K562 (cell line): ENCODE measurements around the gene FOSL1. TPM values are rescaled to one million over a fixed set of nuclear protein-coding genes. Genes with fewer than 3 reads are reported as not detected.

Experiments
- BCOR ChIP-seq: fragments of 450-650 bp; IDR thresholded peaks from 2 replicates; pipeline ENCODE4 v1.6.1; 2016
- C11orf30 ChIP-seq: fragments of 450-650 bp; IDR thresholded peaks from 2 replicates; pipeline ENCODE4 v1.6.1; 2016; ENCODE audit warnings: low read depth, mild to moderate bottlenecking
- ETS1 ChIP-seq: conservative IDR thresholded peaks from 2 replicates; pipeline ENCODE4 v1.6.1; 2011; ENCODE audit warnings: low read depth, mild to moderate bottlenecking, low read length; ENCODE audit not compliant: control insufficient read depth
- FOXK1 ChIP-seq: sonication (generic); formaldehyde crosslinking; IDR thresholded peaks from 2 replicates; pipeline ENCODE4 v1.8.0; 2022; ENCODE audit warnings: missing genetic modification reagents, mild to moderate bottlenecking, borderline replicate concordance
- GATAD2B ChIP-seq: fragments of 450-650 bp; IDR thresholded peaks from 2 replicates; pipeline ENCODE4 v1.6.1; 2017; ENCODE audit warnings: mild to moderate bottlenecking, borderline replicate concordance
- HMG20A ChIP-seq: fragments of 450-650 bp; formaldehyde crosslinking; conservative IDR thresholded peaks from 2 replicates; pipeline ENCODE4 v1.4.0; 2020; ENCODE audit warnings: mild to moderate bottlenecking, mixed read lengths
- NR2C2 ChIP-seq, 2 experiments: fragments of 200-800 bp in 1 of 2; sonication (Bioruptor generic) in 1 of 2; sonication (generic) in 1 of 2; formaldehyde crosslinking in 1 of 2; IDR thresholded peaks; 2 replicates each; pipeline versions ENCODE4 v1.6.1 to v1.8.0; 2016 to 2022; ENCODE audit warnings: mild to moderate bottlenecking in 1 of 2, missing compliant biosample characterization in 1 of 2, missing genetic modification characterization in 1 of 2, missing genetic modification reagents in 1 of 2
- PHB ChIP-seq: fragments of 250-450 bp; sonication (Bioruptor Pico); IDR thresholded peaks from 2 replicates; pipeline ENCODE4 v1.5.0; 2021
- PRMT5 ChIP-seq: sonication (generic); formaldehyde crosslinking; IDR thresholded peaks from 2 replicates; pipeline ENCODE4 v1.5.0; 2020; ENCODE audit warnings: missing genetic modification reagents
- RBM14 ChIP-seq: fragments of 200-400 bp; formaldehyde crosslinking; IDR thresholded peaks from 2 replicates; pipeline ENCODE4 v1.6.1; 2018; ENCODE audit warnings: low read depth, mild to moderate bottlenecking, low read length, moderate library complexity, borderline replicate concordance; ENCODE audit not compliant: insufficient read depth
- RBM15 ChIP-seq: fragments of 200-400 bp; formaldehyde crosslinking; IDR thresholded peaks from 2 replicates; pipeline ENCODE4 v1.6.1; 2018; ENCODE audit warnings: mild to moderate bottlenecking, low read length, moderate library complexity; ENCODE audit not compliant: insufficient read depth
- SETDB1 ChIP-seq: IDR thresholded peaks from one replicate; pipeline ENCODE4 v1.6.1; 2012; ENCODE audit warnings: low read length, control low read depth, inconsistent platforms
- TAF9B ChIP-seq: fragments of 450-650 bp; IDR thresholded peaks from 2 replicates; pipeline ENCODE4 v1.6.1; 2018; ENCODE audit warnings: mild to moderate bottlenecking; ENCODE audit not compliant: partially characterized antibody
- TCF3 ChIP-seq: sonication (generic); formaldehyde crosslinking; IDR thresholded peaks from 2 replicates; pipeline ENCODE4 v1.4.0; 2020; ENCODE audit warnings: mild to moderate bottlenecking, missing genetic modification reagents
- TSHZ1 ChIP-seq: fragments of 250-450 bp; sonication (Bioruptor Pico); IDR thresholded peaks from 2 replicates; pipeline ENCODE4 v1.4.0; 2020; ENCODE audit warnings: mild to moderate bottlenecking, moderate library complexity
- ZBTB8A ChIP-seq: fragments of 450-650 bp; IDR thresholded peaks from 2 replicates; pipeline ENCODE4 v1.6.1; 2018; ENCODE audit warnings: mild to moderate bottlenecking, moderate library complexity; ENCODE audit not compliant: partially characterized antibody
- ZC3H8 ChIP-seq: fragments of 450-650 bp; IDR thresholded peaks from 2 replicates; pipeline ENCODE4 v1.6.1; 2017
- ZNF146 ChIP-seq: IDR thresholded peaks from one replicate; pipeline ENCODE4 v1.6.1; 2018; ENCODE audit warnings: missing compliant biosample characterization; ENCODE audit not compliant: unreplicated experiment
- ZNF79 ChIP-seq: fragments of 250-450 bp; sonication (Bioruptor Pico); IDR thresholded peaks from 2 replicates; pipeline ENCODE4 v1.4.0; 2020; ENCODE audit warnings: low read depth, mild to moderate bottlenecking, moderate library complexity
- polyA plus RNA-seq, 8 experiments: library from polyadenylated mRNA; depleted of rRNA in 4 of 8; stranded (reverse) in 5 of 8; unstranded in 3 of 8; fragments of >200 nt; fragmentation: Nextera tagmentation in 2 of 8; fragmentation: Illumina TruSeq in 1 of 8; extraction: Ambion mirVana in 2 of 8; extraction: Trizol in 1 of 8; gene quantifications; 2 replicates each; pipeline versions ENCODE4 v1.2.1 to v1.2.3, GENCODE V29; 2011 to 2014; ENCODE audit warnings: inconsistent platforms in 1 of 8, missing spikeins in 1 of 8
- total RNA-seq, 7 experiments: library from RNA; depleted of rRNA in 6 of 7; stranded (reverse); fragments of >200 nt in 6 of 7; fragmentation: Illumina TruSeq in 2 of 7; extraction: Trizol in 2 of 7; gene quantifications; 2 replicates each; pipeline versions ENCODE4 v1.2.1 to v1.2.3, GENCODE V29; 2011 to 2021; ENCODE audit warnings: low replicate concordance in 1 of 7
- TF ChIP-seq, protein P1 (sequence below): fragments of 450-650 bp; IDR thresholded peaks from 2 replicates; pipeline ENCODE4 v1.6.1; 2016; ENCODE audit warnings: missing biosample characterization, missing genetic modification characterization
- TF ChIP-seq, protein P2 (sequence below): fragments of 450-650 bp; IDR thresholded peaks from 2 replicates; pipeline ENCODE4 v1.6.1; 2016; ENCODE audit warnings: low read depth, mild to moderate bottlenecking, moderate library complexity

FOSL1 gene
- total and polyA plus RNA-seq, 9 of the 15 experiments (the other 6 are each of a cell fraction or from before 2014, with no cell fraction given): 3.5 to 39.6 (median 10.0) TPM

DNA sequence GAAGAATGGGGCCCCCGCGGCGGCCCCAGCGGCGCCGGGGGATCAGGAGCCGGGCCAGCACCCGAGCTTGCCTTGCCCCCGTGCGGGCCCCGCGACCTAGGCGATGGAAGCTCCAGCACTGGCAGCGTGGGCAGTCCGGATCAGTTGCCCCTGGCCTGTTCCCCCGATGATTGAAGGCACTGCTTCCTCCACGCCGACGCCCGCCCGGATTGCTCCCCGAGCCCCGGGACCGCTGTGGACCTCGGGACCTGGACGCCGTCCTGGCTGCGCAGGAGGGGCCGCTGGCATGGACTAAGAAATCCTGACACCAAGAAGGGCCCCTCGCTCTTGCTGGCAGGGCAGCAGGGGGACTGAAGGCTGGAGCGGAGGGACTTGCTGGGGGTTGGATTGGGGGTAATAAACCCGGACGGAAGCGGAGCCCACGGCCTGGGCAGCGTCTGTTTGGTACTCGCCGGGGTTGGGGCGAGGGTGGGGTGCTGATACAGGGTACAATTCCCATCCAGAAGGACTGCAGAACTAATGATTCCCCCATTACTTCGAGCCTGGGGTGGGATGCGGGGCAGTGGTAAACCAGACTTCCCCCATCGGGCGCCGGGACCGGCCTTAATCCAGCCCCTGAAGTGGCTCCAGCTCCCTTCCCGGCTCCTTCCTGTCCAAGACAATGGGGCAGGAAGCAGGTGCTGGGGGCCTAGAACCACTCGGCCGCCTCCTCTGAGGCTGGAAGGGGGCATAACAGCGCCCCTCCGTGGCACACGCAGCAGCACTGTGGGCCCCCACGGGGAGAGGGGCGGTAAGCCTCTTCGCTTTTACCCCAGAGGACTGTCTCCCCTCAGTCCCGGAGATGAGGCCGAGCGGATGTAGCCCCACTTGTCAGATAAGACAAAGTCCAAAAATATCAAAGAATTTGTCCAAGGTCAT is 8.7 kb downstream of the FOSL1 start (continued):
- TF ChIP-seq NR2C2 (CRISPR knock-in tag; IDR thresholded peaks at IDR 0.05): no peak
- TF ChIP-seq NR2C2 (tag; IDR thresholded peaks at IDR 0.05): no peak
- TF ChIP-seq, protein P1, sequence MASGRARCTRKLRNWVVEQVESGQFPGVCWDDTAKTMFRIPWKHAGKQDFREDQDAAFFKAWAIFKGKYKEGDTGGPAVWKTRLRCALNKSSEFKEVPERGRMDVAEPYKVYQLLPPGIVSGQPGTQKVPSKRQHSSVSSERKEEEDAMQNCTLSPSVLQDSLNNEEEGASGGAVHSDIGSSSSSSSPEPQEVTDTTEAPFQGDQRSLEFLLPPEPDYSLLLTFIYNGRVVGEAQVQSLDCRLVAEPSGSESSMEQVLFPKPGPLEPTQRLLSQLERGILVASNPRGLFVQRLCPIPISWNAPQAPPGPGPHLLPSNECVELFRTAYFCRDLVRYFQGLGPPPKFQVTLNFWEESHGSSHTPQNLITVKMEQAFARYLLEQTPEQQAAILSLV (tag): no peak
- TF ChIP-seq PHB (CRISPR knock-in tag): no peak
- TF ChIP-seq, protein P2, sequence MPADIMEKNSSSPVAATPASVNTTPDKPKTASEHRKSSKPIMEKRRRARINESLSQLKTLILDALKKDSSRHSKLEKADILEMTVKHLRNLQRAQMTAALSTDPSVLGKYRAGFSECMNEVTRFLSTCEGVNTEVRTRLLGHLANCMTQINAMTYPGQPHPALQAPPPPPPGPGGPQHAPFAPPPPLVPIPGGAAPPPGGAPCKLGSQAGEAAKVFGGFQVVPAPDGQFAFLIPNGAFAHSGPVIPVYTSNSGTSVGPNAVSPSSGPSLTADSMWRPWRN: no peak
- peak; percentile 75; the same call in 1 of the 2 replicates for TF ChIP-seq ETS1
- TF ChIP-seq TAF9B: no peak
- no peak for TF ChIP-seq ZNF79 (CRISPR knock-in tag)
- TF ChIP-seq FOXK1 (CRISPR knock-in tag): no peak
- TF ChIP-seq RBM14: no peak
- TF ChIP-seq SETDB1: no peak
- no peak; the same call in 1 of the 2 replicates for TF ChIP-seq RBM15
- TF ChIP-seq TCF3 (CRISPR knock-in tag): 0 out of 2 replicates have a peak, but pooled peaks have one; percentile 4
- no peak for TF ChIP-seq HMG20A (CRISPR knock-in tag)
- no peak for TF ChIP-seq PRMT5 (CRISPR knock-in tag)
- TF ChIP-seq GATAD2B: no peak
- no peak for TF ChIP-seq C11orf30
- no peak for TF ChIP-seq ZNF146 (CRISPR knock-in tag)
- no peak for TF ChIP-seq ZBTB8A
- TF ChIP-seq BCOR: no peak
- no peak for TF ChIP-seq TSHZ1 (CRISPR knock-in tag)
- no peak for TF ChIP-seq ZC3H8
